PC-9 (cell line): Measurements from ENCODE around the gene LDLRAD3. TPM values are rescaled to one million over a fixed set of nuclear protein-coding genes. Genes with fewer than 3 reads are reported as not detected.

Experiments
- BruUV-seq: library from RNA; stranded (reverse); fragments of 400-500 nt; replicated peaks from 2 replicates; lab custom pipeline; 2021; lab: Mats Ljungman, UMichigan
- CTCF ChIA-PET: fragments of 300-600 bp; sonication (Branson Sonifier 250); formaldehyde crosslinking; loops from one replicate; lab custom pipeline; 2022; ENCODE audit warnings: antibody characterized with exemption; lab: Charles Lee
- POLR2A ChIA-PET: fragments of 300-600 bp; sonication (Branson Sonifier 250); formaldehyde crosslinking; loops from one replicate; lab custom pipeline; 2022; ENCODE audit warnings: antibody characterized with exemption; ENCODE audit not compliant: unreplicated experiment; lab: Charles Lee
- DNase-seq, 2 experiments: peaks; one replicate each; pipeline versions ENCODE4 v3.0.0 to v3.0.0-alpha.2; 2015 to 2022; ENCODE audit warnings: mixed read lengths in 1 of 2
- H2AFZ ChIP-seq: fragments of 200-600 bp; sonication (generic); 2 replicates; pipeline ENCODE4 v1.8.1; 2017; ENCODE audit warnings: antibody characterized with exemption
- H3F3A ChIP-seq: fragments of 200-600 bp; sonication (generic); 2 replicates; pipeline ENCODE4 v1.8.1; 2017; ENCODE audit warnings: antibody characterized with exemption, mild to moderate bottlenecking, low read depth; ENCODE audit not compliant: insufficient read depth
- H3K27ac ChIP-seq: fragments of 200-600 bp; sonication (generic); 2 replicates; pipeline ENCODE4 v1.6.1; 2016; ENCODE audit warnings: mixed run types
- H3K27me3 ChIP-seq: fragments of 200-600 bp; sonication (generic); 2 replicates; pipeline ENCODE4 v1.6.1; 2016; ENCODE audit warnings: low read depth, mixed run types; ENCODE audit not compliant: insufficient read depth
- H3K36me3 ChIP-seq: fragments of 200-600 bp; sonication (generic); 2 replicates; pipeline ENCODE4 v1.6.1; 2016; ENCODE audit warnings: low read depth, mixed run types
- H3K4me1 ChIP-seq: fragments of 200-600 bp; sonication (generic); replicated peaks from 2 replicates; pipeline ENCODE4 v1.6.1; 2016; ENCODE audit warnings: mixed run types; ENCODE audit not compliant: insufficient read depth
- H3K4me2 ChIP-seq: fragments of 200-600 bp; sonication (generic); 2 replicates; pipeline ENCODE4 v1.6.1; 2017; ENCODE audit warnings: mixed run types
- H3K4me3 ChIP-seq: fragments of 200-600 bp; sonication (generic); 2 replicates; pipeline ENCODE4 v1.6.1; 2016; ENCODE audit warnings: mixed run types
- H3K79me2 ChIP-seq: fragments of 200-600 bp; sonication (generic); 2 replicates; pipeline ENCODE4 v1.6.1; 2017; ENCODE audit warnings: low read depth, mixed run types
- H3K9me2 ChIP-seq: fragments of 200-600 bp; sonication (generic); 2 replicates; pipeline ENCODE4 v1.8.1; 2017; ENCODE audit warnings: mild to moderate bottlenecking; ENCODE audit not compliant: insufficient read depth
- H3K9me3 ChIP-seq: fragments of 200-600 bp; sonication (generic); 2 replicates; pipeline ENCODE4 v1.8.1; 2016; ENCODE audit warnings: low read depth; ENCODE audit not compliant: insufficient read depth
- H4K20me1 ChIP-seq: fragments of 200-600 bp; sonication (generic); 2 replicates; pipeline ENCODE4 v1.8.1; 2017; ENCODE audit not compliant: insufficient read depth
- CTCF ChIP-seq: fragments of 200-600 bp; sonication (generic); conservative IDR thresholded peaks from 2 replicates; pipeline ENCODE4 v1.6.1; 2017; ENCODE audit warnings: mixed run types, antibody characterized with exemption, mild to moderate bottlenecking, moderate library complexity
- EZH2 ChIP-seq: fragments of 200-600 bp; sonication (generic); IDR thresholded peaks from 2 replicates; pipeline ENCODE4 v1.8.0; 2017; ENCODE audit warnings: antibody characterized with exemption, low read depth
- intact Hi-C: fragments of 100-400 bp; cut with micrococcal nuclease; formaldehyde crosslinking; loops from one replicate; pipeline ENCODE4 v1.10.0; 2022; ENCODE audit not compliant: unreplicated experiment
- total RNA-seq: library from RNA; stranded (reverse); gene quantifications from 2 replicates; pipeline ENCODE4 v1.2.3, GENCODE V29; 2021

LDLRAD3 gene
- total RNA-seq, 1 experiment from 2014 or later, result 15.9 TPM

- H3K4me2 ChIP-seq, result no peak overlapping the region
- no peaks in the 10 kb centered on the region for H3K79me2 ChIP-seq
- H2AFZ ChIP-seq, result no peak overlapping the region
- DNase-seq, result no peak
- H4K20me1 ChIP-seq, result no peaks in the 10 kb centered on the region
- H3K27me3 ChIP-seq, result no peaks in the 10 kb centered on the region
- no peaks in the 10 kb centered on the region for H3K9me3 ChIP-seq
- intact Hi-C loops, result no loop called here
- no peak overlapping the region for H3K27ac ChIP-seq
- no peaks in the 10 kb centered on the region for H3K9me2 ChIP-seq
- TF ChIP-seq EZH2 (no peak), CTCF (no peak)
- no peak overlapping the region for H3K4me3 ChIP-seq
- BruUV-seq, result no TSS peak
- no peaks in the 10 kb centered on the region for H3F3A ChIP-seq
- H3K36me3 ChIP-seq, result no peaks in the 10 kb centered on the region
- H3K4me1 ChIP-seq, result no peaks in the 10 kb centered on the region
- CTCF ChIA-PET, result no interaction called here
- POLR2A ChIA-PET, result no interaction called here
These were observed 136.2 kb downstream of the LDLRAD3 start for GRCh38 chr11:36079878-36080675.

DNA sequence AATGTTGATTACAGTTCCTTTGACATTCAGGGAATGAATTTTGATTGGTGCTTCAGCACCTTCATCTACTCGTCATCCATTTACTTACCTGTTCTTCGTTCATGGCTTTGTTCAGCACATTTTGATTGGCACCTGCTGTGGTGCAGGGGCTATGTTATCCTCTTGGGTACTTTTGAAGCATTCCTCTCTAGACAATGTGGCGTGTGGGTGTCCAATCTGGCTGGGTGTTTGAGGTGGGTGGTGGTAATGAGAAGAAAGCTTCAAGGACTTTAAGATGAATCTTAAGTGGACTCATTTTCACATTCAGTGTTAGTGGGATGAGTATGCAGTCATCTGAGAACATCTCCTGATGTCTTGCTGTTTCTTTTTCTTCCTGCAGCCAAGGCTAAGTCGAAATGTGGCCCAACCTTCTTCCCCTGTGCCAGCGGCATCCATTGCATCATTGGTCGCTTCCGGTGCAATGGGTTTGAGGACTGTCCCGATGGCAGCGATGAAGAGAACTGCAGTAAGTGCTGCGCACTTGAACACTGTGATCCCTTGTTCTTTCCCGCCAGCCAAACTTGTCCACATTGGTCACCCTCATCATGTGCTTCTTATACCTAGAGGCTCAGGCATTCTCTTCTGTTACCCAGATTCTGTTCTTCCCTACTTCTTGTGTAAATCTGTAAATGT lies 137.5 kb downstream of the LDLRAD3 start:
- Histone ChIP-seq H3F3A (no peaks in the 10 kb centered on the region), H3K9me2 (no peaks in the 10 kb centered on the region), H3K79me2 (no peaks in the 10 kb centered on the region), H3K27me3 (no peaks in the 10 kb centered on the region), H3K4me2 (no peak overlapping the region), H3K36me3 (no peaks in the 10 kb centered on the region), H2AFZ (no peak overlapping the region), H3K4me3 (no peak overlapping the region), H3K9me3 (no peaks in the 10 kb centered on the region), H3K27ac (no peak overlapping the region), H3K4me1 (no peaks in the 10 kb centered on the region), H4K20me1 (no peaks in the 10 kb centered on the region)
- no peak for TF ChIP-seq EZH2
- TF ChIP-seq CTCF, result no peak
- POLR2A ChIA-PET, result no interaction called here
- CTCF ChIA-PET, result no interaction called here
- no TSS peak for BruUV-seq
- no peak for DNase-seq
- intact Hi-C loops, result no loop called here

GRCh38 chr11:36086366-36086765 lies 142.5 kb downstream of the LDLRAD3 start:
- Histone ChIP-seq H4K20me1 (no peaks in the 10 kb centered on the region), H3K9me2 (no peaks in the 10 kb centered on the region), H3K36me3 (no peaks in the 10 kb centered on the region), H3K4me3 (no peak overlapping the region), H3K79me2 (no peaks in the 10 kb centered on the region), H3K27me3 (no peaks in the 10 kb centered on the region), H3K4me1 (no peaks in the 10 kb centered on the region), H2AFZ (no peak overlapping the region), H3K27ac (no peak overlapping the region), H3F3A (no peaks in the 10 kb centered on the region), H3K4me2 (no peak overlapping the region), H3K9me3 (no peaks in the 10 kb centered on the region)
- ChIA-PET POLR2A (no interaction called here), CTCF (no interaction called here)
- no peak for DNase-seq
- intact Hi-C loops, result no loop called here
- BruUV-seq, result no TSS peak
- TF ChIP-seq CTCF, result no peak
